ENCODE data around the gene GSG1.

GRCh38 chr12:13099844-13100604 lies 3.4 kb downstream of the GSG1 start:
- TF ChIP-seq CTCF (IDR thresholded peaks at IDR 0.05 in 2 of 3, conservative IDR thresholded peaks at IDR 0.05 in 1 of 3; ENCODE audit: borderline replicate concordance in 1 of 3, insufficient read depth in 1 of 3, low read depth in 2 of 3, low read length in 2 of 3) (no peak), POLR2A (IDR thresholded peaks at IDR 0.05; ENCODE audit: borderline replicate concordance, extremely low read depth, insufficient read depth, insufficient read length) (no peak), RAD21 (IDR thresholded peaks at IDR 0.05; ENCODE audit: low read depth) (no peak), CEBPB (IDR thresholded peaks at IDR 0.05; ENCODE audit: low read depth) (no peak), EZH2 (IDR thresholded peaks at IDR 0.05) (no peak), MAX (IDR thresholded peaks at IDR 0.05) (no peak), REST (IDR thresholded peaks at IDR 0.05; ENCODE audit: low read depth) (no peak), EZH2phosphoT487 (IDR thresholded peaks at IDR 0.05; ENCODE audit: borderline replicate concordance) (no peak), ATF3 (IDR thresholded peaks at IDR 0.05) (no peak), JUND (IDR thresholded peaks at IDR 0.05) (no peak)
